HepG2 (cell line): ENCODE data around the gene PTGR1. TPM values are rescaled to one million over a fixed set of nuclear protein-coding genes. Genes with fewer than 3 reads are reported as not detected.

Experiments
- BHLHE40 ChIP-seq: IDR thresholded peaks from 2 replicates; pipeline ENCODE4 v1.6.1; 2011; ENCODE audit warnings: low read length, improper control_type of control experiment
- GZF1 ChIP-seq: sonication (generic); formaldehyde crosslinking; IDR thresholded peaks from 2 replicates; pipeline ENCODE4 v1.5.1; 2020; ENCODE audit warnings: mild to moderate bottlenecking, missing genetic modification reagents
- HMG20B ChIP-seq: conservative IDR thresholded peaks from 2 replicates; pipeline ENCODE4 v1.6.1; 2016; ENCODE audit warnings: missing genetic modification reagents, missing compliant biosample characterization
- KDM2A ChIP-seq: sonication (generic); formaldehyde crosslinking; IDR thresholded peaks from 2 replicates; pipeline ENCODE4 v1.4.0; 2020; ENCODE audit warnings: low read depth, missing genetic modification reagents, borderline replicate concordance
- RXRB ChIP-seq: IDR thresholded peaks from 2 replicates; pipeline ENCODE4 v1.6.1; 2016; ENCODE audit warnings: borderline replicate concordance, missing genetic modification reagents, missing compliant biosample characterization
- SETDB1 ChIP-seq: sonication (generic); formaldehyde crosslinking; IDR thresholded peaks from 2 replicates; pipeline ENCODE4 v1.5.1; 2020; ENCODE audit warnings: missing genetic modification reagents, mild to moderate bottlenecking, borderline replicate concordance
- TSC22D2 ChIP-seq: sonication (generic); formaldehyde crosslinking; IDR thresholded peaks from 2 replicates; pipeline ENCODE4 v1.5.1; 2020; ENCODE audit warnings: missing genetic modification reagents, mild to moderate bottlenecking, borderline replicate concordance
- ZNF446 ChIP-seq: sonication (generic); formaldehyde crosslinking; IDR thresholded peaks from 2 replicates; pipeline ENCODE4 v1.5.0; 2020; ENCODE audit warnings: mild to moderate bottlenecking, missing genetic modification reagents
- polyA plus RNA-seq, 8 experiments: library from polyadenylated mRNA; depleted of rRNA in 3 of 8; stranded (reverse) in 7 of 8; unstranded in 1 of 8; fragments of >200 nt; fragmentation: Illumina TruSeq in 4 of 8; extraction: Trizol in 4 of 8; gene quantifications; 2 replicates each; pipeline versions ENCODE4 v1.2.1 to v1.2.3, GENCODE V29; 2011 to 2016; ENCODE audit warnings: low read depth in 4 of 8, missing spikeins in 1 of 8, mixed read lengths in 1 of 8; ENCODE audit not compliant: insufficient read depth in 1 of 8
- total RNA-seq, 5 experiments: library from RNA; depleted of rRNA; stranded (reverse); fragments of >200 nt; fragmentation: Illumina TruSeq; extraction: Trizol; gene quantifications; 2 replicates each; pipeline ENCODE4 v1.2.3, GENCODE V29; 2016; ENCODE audit warnings: low read depth in 1 of 5
- TF ChIP-seq, protein P1 (sequence below): sonication (generic); formaldehyde crosslinking; IDR thresholded peaks from 2 replicates; pipeline ENCODE4 v1.4.0; 2020; ENCODE audit warnings: missing genetic modification reagents
- TF ChIP-seq, protein P2 (sequence below): sonication (generic); formaldehyde crosslinking; IDR thresholded peaks from 2 replicates; pipeline ENCODE4 v1.4.0; 2020; ENCODE audit warnings: mild to moderate bottlenecking, missing genetic modification reagents, borderline replicate concordance
- TF ChIP-seq, protein P3 (sequence below): IDR thresholded peaks from 2 replicates; pipeline ENCODE4 v1.6.1; 2012; ENCODE audit warnings: inconsistent platforms

Gene PTGR1
- total and polyA plus RNA-seq, 2 of the 13 experiments (the other 11 are each of a cell fraction or from before 2014, with no cell fraction given), result 6.0 to 15.8 TPM

DNA sequence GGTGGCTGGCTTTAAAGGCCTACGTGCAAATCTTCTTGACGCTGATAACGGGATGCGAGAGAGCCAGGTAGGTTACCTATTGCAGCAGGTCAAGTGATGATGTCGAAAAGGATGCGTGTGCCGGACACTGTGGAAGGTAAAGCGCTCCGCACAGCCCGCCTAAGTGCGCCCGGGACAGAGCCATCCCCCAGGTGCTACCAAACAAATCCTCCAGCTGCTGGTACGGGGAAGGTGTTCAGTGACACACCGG is 31.4 kb upstream of the PTGR1 start (continued):
- TF ChIP-seq, protein P1, sequence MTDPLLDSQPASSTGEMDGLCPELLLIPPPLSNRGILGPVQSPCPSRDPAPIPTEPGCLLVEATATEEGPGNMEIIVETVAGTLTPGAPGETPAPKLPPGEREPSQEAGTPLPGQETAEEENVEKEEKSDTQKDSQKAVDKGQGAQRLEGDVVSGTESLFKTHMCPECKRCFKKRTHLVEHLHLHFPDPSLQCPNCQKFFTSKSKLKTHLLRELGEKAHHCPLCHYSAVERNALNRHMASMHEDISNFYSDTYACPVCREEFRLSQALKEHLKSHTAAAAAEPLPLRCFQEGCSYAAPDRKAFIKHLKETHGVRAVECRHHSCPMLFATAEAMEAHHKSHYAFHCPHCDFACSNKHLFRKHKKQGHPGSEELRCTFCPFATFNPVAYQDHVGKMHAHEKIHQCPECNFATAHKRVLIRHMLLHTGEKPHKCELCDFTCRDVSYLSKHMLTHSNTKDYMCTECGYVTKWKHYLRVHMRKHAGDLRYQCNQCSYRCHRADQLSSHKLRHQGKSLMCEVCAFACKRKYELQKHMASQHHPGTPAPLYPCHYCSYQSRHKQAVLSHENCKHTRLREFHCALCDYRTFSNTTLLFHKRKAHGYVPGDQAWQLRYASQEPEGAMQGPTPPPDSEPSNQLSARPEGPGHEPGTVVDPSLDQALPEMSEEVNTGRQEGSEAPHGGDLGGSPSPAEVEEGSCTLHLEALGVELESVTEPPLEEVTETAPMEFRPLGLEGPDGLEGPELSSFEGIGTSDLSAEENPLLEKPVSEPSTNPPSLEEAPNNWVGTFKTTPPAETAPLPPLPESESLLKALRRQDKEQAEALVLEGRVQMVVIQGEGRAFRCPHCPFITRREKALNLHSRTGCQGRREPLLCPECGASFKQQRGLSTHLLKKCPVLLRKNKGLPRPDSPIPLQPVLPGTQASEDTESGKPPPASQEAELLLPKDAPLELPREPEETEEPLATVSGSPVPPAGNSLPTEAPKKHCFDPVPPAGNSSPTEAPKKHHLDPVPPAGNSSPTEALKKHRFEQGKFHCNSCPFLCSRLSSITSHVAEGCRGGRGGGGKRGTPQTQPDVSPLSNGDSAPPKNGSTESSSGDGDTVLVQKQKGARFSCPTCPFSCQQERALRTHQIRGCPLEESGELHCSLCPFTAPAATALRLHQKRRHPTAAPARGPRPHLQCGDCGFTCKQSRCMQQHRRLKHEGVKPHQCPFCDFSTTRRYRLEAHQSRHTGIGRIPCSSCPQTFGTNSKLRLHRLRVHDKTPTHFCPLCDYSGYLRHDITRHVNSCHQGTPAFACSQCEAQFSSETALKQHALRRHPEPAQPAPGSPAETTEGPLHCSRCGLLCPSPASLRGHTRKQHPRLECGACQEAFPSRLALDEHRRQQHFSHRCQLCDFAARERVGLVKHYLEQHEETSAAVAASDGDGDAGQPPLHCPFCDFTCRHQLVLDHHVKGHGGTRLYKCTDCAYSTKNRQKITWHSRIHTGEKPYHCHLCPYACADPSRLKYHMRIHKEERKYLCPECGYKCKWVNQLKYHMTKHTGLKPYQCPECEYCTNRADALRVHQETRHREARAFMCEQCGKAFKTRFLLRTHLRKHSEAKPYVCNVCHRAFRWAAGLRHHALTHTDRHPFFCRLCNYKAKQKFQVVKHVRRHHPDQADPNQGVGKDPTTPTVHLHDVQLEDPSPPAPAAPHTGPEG (CRISPR knock-in tag), result no peak
- peak; percentile 98; the same call in 1 of the 2 replicates for TF ChIP-seq KDM2A (CRISPR knock-in tag)
- TF ChIP-seq SETDB1 (CRISPR knock-in tag), result no peak
- TF ChIP-seq ZNF446 (CRISPR knock-in tag), result no peak
- no peak for TF ChIP-seq BHLHE40
- TF ChIP-seq, protein P2, sequence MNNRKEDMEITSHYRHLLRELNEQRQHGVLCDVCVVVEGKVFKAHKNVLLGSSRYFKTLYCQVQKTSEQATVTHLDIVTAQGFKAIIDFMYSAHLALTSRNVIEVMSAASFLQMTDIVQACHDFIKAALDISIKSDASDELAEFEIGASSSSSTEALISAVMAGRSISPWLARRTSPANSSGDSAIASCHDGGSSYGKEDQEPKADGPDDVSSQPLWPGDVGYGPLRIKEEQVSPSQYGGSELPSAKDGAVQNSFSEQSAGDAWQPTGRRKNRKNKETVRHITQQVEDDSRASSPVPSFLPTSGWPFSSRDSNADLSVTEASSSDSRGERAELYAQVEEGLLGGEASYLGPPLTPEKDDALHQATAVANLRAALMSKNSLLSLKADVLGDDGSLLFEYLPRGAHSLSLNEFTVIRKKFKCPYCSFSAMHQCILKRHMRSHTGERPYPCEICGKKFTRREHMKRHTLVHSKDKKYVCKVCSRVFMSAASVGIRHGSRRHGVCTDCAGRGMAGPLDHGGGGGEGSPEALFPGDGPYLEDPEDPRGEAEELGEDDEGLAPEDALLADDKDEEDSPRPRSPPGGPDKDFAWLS (CRISPR knock-in tag), result no peak
- TF ChIP-seq HMG20B (CRISPR knock-in tag), result 0 out of 2 replicates have a peak, but pooled peaks have one; percentile 45
- no peak for TF ChIP-seq GZF1
- no peak for TF ChIP-seq TSC22D2 (CRISPR knock-in tag)
- TF ChIP-seq, protein P3, sequence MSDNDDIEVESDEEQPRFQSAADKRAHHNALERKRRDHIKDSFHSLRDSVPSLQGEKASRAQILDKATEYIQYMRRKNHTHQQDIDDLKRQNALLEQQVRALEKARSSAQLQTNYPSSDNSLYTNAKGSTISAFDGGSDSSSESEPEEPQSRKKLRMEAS, result peak; percentile 87; the same call in 1 of the 2 replicates
- peak; percentile 62; the same call in 1 of the 2 replicates for TF ChIP-seq RXRB (CRISPR knock-in tag)
